Measurements from ENCODE around the gene SUGCT.

GRCh38 chr7:40483630-40484029, 348.8 kb downstream of the SUGCT start:
- TF ChIP-seq POLR2A (IDR thresholded peaks at IDR 0.05) (no peak), POLR2AphosphoS5 (IDR thresholded peaks at IDR 0.05) (no peak)
